HG03457 (cell line): Measurements from ENCODE around the gene GPAM.
"Not testable (repeated sequence)": the region's sequence is repeated elsewhere in the genome, so short reads cannot be mapped to it uniquely, and the experiment has no call there.

Experiments
- ATAC-seq: cut with Tn5 transposase; IDR thresholded peaks from one replicate; pipeline ENCODE4 v1.9.1; 2021; ENCODE audit warnings: moderate number of reproducible peaks; ENCODE audit not compliant: unreplicated experiment

GPAM gene, protein sequence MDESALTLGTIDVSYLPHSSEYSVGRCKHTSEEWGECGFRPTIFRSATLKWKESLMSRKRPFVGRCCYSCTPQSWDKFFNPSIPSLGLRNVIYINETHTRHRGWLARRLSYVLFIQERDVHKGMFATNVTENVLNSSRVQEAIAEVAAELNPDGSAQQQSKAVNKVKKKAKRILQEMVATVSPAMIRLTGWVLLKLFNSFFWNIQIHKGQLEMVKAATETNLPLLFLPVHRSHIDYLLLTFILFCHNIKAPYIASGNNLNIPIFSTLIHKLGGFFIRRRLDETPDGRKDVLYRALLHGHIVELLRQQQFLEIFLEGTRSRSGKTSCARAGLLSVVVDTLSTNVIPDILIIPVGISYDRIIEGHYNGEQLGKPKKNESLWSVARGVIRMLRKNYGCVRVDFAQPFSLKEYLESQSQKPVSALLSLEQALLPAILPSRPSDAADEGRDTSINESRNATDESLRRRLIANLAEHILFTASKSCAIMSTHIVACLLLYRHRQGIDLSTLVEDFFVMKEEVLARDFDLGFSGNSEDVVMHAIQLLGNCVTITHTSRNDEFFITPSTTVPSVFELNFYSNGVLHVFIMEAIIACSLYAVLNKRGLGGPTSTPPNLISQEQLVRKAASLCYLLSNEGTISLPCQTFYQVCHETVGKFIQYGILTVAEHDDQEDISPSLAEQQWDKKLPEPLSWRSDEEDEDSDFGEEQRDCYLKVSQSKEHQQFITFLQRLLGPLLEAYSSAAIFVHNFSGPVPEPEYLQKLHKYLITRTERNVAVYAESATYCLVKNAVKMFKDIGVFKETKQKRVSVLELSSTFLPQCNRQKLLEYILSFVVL

DNA sequence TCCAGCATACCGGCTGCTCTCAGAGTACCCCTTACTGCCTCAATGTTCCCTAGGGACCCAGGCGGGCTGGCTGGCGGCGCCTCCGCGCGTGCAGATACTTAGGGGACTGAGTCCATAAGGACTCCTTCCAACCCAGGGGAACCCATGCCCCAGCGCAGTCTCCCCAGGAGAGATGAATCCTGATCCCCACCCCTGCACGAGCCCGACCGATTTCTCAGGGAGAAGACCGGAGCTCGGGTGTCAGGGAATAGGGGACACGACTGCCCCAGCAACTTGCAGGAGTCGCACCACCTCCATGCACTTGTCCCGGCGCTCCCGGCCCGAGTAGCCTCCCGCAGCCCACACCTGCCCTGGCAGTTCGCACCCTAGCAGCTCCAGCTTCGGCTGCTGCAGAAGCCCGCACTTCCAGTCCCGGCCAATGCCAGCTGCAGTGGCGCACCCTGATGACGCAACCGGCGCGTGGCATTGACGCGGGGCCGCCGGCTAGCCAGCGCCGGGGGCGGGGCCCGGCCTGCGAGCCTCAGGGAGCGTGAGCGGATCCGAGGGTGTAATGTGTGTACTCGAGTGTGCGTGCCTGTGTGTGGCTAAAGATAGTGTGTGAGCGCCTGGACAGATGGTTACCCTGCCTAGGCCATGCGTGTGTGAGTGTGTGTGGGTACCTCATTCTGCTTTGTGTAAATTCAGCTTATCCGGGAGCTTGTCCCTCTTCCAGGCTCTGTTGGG, at the start of gene GPAM:
Gene GPAM (minus strand): TSS at position 437 of the 723 bp plus-strand sequence. CDS start 1,981 bp downstream, outside the sequence.
- peak; percentile 89 for ATAC-seq

- no peak for ATAC-seq
Observed at GRCh38 chr10:112232670-112233069, 49.1 kb upstream of the GPAM start.

GRCh38 chr10:112231602-112232400, 48.2 kb upstream of the GPAM start:
- no peak for ATAC-seq

- ATAC-seq = no peak
Observed at GRCh38 chr10:112230325-112230988, 46.9 kb upstream of the GPAM start.

- ATAC-seq = no peak
Observed at GRCh38 chr10:112229901-112230300, 46.3 kb upstream of the GPAM start.

- no peak for ATAC-seq
Observed at GRCh38 chr10:112229096-112229495, 45.5 kb upstream of the GPAM start.

GRCh38 chr10:112228366-112229088, 45.0 kb upstream of the GPAM start:
- not testable (repeated sequence) for ATAC-seq

- ATAC-seq = no peak
Observed at GRCh38 chr10:112227331-112227987, 43.9 kb upstream of the GPAM start.

DNA sequence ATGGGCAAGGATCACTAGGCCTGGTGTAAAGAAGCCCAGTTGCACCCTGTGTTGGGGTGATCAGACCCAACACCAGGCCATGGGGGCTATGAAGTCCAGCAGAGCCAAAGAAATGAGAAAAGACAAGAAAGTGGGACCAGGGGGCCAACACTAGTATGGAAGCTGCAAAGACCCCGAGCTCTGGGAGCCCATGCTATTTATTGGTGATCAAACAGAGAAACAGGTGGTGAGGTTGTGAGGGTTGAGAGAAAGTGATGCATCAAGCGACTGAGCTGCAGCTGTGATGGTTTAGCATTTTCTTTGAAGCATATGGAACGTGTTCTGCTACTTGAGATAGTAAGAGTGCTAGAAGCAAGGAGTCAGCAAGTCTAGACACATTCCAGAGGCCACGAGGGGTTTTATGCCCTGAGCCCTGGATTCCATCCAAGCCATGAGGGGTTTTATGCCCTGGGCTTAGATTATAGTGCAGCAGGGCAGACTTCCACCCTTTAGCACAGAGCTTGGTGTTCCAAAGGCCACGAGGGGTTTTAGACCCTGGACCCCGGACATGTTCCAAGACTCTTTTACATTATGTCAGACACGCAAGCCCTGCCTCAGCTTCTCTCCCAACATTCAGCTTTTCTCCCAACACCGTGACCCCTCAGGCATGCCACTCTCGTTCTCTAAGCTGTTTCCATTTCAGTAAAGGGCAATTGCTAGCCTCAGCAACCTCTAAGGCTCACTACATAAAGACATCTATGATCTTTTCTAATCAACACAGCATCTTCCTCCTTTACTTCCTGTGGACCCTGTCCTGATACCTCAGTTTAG, 43.1 kb upstream of the GPAM start:
- no peak for ATAC-seq

- no peak for ATAC-seq
Observed at GRCh38 chr10:112225771-112226438, 42.3 kb upstream of the GPAM start.

DNA sequence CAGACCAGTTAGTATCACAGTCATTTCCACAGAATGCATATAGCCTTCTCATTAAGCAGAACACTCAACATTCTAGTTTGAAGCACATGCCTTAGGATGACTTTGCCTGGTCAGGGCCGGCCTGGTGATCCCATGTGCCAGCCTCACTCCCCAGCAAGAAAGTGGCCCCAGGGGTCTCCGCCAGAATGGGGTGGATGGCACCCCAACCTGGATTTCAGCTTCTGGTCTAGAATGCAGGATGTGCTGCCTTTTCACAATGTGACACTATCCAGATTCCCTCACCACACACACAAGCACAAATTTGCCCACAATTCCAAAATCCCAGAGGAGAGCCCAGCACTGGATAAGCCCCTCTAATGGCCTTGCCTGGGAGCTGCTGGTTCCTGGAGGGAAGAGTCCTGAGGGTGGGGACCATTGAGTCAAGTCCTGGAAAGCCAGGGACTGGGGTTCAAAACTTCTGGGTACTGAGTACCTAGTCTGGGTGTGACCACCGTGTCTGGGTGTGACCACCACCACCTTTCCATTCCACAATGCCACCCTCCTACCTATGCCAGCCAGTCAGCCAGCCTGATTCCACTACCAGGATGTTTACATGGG, 41.5 kb upstream of the GPAM start:
- ATAC-seq = no peak

DNA sequence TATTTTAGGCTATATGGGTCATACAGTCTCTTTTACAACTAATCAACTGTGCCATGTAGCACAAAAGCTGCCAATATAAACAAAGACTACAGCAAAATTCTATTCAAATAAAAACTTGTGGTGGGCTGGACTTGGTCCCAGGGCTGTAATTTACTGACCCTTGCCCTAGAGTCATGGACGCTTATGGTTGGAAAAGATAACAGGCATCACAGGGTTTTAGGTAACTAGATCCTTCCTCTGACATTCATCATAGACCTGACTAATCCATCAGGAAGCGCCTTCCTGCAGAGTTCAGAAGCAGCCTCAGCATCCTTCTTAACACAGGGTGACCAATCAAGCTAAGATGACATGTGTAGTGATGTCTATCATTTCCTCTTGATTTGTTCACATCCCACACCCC, 40.2 kb upstream of the GPAM start:
- no peak for ATAC-seq

DNA sequence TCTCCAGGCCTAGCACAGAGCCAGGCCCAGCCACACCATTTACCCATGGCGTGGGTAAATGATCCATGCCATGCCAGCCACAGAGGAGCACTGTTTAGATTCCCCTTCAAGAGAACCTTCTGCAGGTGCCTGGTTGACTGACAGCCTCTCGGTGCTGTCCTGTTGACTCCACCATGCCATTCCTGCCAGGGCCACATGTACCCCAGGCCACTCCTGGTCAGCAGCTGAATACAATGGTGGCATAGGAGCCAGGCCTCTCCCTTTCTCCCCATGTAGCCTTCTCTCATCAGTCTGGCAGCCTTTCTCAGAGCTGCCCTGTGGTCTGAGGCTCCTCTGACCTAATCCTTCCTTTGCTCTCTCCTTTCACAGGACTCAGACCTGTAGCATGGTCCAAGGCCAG, 39.2 kb upstream of the GPAM start:
- no peak for ATAC-seq

DNA sequence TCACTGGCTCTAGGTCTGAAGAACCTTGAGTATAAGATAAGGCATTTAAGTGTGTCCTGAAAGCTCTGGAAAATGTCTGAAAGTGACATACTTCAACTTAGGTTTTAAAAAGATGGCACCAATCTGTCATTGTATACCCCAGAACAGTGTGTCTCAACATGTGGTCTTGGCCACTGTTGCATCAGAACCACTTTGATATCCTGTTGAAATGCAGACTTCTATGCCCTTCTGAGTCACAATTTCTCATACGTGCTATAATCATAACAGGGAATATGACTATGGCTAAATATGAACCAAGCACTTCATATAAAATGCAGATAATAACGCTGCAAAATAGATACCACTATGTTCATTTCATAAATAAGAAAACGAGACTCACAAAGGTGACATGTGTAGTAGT, 38.0 kb upstream of the GPAM start:
- no peak for ATAC-seq

- ATAC-seq = no peak
Observed at GRCh38 chr10:112218960-112219359, 35.4 kb upstream of the GPAM start.

- no peak for ATAC-seq
Observed at GRCh38 chr10:112218036-112218390, 34.4 kb upstream of the GPAM start.

DNA sequence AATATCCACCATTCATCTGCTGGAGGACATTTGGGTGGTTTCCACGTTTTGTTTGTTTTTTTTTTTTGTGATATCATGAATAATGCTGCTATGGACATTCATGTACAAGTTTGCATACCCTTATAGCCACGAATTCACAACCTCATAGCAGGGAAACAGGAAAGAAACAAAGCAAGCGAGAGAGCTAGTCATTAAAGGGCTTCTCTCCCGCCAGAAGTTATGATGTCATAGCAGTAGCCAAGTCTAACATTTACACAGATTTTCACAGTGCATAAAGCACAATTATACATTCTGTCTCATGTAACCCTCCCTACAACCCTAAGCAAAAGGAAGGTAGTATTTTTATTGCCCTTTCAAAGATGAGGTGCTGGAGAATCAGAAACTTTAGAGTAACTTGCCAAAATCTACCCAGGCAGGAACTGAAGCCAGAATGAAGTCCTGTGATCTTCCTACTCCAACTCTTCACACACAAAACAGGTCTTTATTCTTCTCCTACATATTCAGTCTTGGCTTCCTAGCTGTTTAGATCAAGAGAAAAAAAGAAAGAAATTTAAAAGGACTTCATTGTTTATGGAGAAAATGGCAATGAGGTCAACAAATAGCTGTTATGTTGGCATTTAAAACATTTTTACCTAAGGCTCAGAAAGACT, 33.9 kb upstream of the GPAM start:
- no peak for ATAC-seq
